ENCODE results near the gene DCC. TPM values are rescaled to one million over a fixed set of nuclear protein-coding genes. Genes with fewer than 3 reads are reported as not detected.

Gene DCC
- total RNA-seq, 3 donors from 2014 or later (not counting 1 experiment from before 2014, with no cell fraction given) = not detected

GRCh38 chr18:52427521-52428175, 87.7 kb downstream of the DCC start:
- intact Hi-C loops (cut with micrococcal nuclease) = no loop called here
- DNase-seq (no peak), ATAC-seq (no peak)
- H3K4me1 ChIP-seq (ENCODE audit: control insufficient read depth, insufficient read depth, low read length) = no peaks in the 10 kb centered on the region
- Mint-ChIP-seq H3K36me3 (no peaks in the 10 kb centered on the region), H3K9me3 (peaks cover 5 to 13% of the 10 kb centered on the region in 2 donors), H3K4me3 (no peak overlapping the region), H3K4me1 (no peaks in the 10 kb centered on the region), H3K27ac (no peak overlapping the region), H3K27me3 (ENCODE audit: low read depth in 2 of 2) (no peaks in the 10 kb centered on the region)
- no peaks in the 10 kb centered on the region for H3K9me3 ChIP-seq (ENCODE audit: control insufficient read depth, insufficient read depth, low read length)
- 76% methylated on average over 4 of the region's 4 CpGs for WGBS (ENCODE audit: insufficient coverage)
- H3K27ac ChIP-seq (ENCODE audit: low read length) = no peak overlapping the region
- H3K36me3 ChIP-seq (ENCODE audit: control insufficient read depth, insufficient read depth, low read length) = no peaks in the 10 kb centered on the region
- no peak for TF ChIP-seq CTCF (IDR thresholded peaks at IDR 0.05)
- H3K27me3 ChIP-seq (ENCODE audit: control insufficient read depth, insufficient read depth, low read length) = no peaks in the 10 kb centered on the region
- no peak overlapping the region for H3K4me3 ChIP-seq (ENCODE audit: low read length)

GRCh38 chr18:52431683-52432082, 91.7 kb downstream of the DCC start:
- no peaks in the 10 kb centered on the region for H3K27me3 Mint-ChIP-seq (ENCODE audit: low read depth in 2 of 2)
- H3K27ac Mint-ChIP-seq = no peak overlapping the region

GRCh38 chr18:52433797-52434196, 93.8 kb downstream of the DCC start:
- no peaks in the 10 kb centered on the region for H3K36me3 Mint-ChIP-seq
- no peaks in the 10 kb centered on the region for H3K4me1 Mint-ChIP-seq
- no peaks in the 10 kb centered on the region for H3K9me3 ChIP-seq (ENCODE audit: control insufficient read depth, insufficient read depth, low read length)
- no peak overlapping the region for H3K4me3 ChIP-seq (ENCODE audit: low read length)
- no peak overlapping the region for H3K4me3 Mint-ChIP-seq
- no peak overlapping the region for H3K27ac Mint-ChIP-seq
- H3K27me3 Mint-ChIP-seq (ENCODE audit: low read depth in 2 of 2) = no peaks in the 10 kb centered on the region
- intact Hi-C loops (cut with micrococcal nuclease) = no loop called here
- no peak overlapping the region for H3K27ac ChIP-seq (ENCODE audit: low read length)
- DNase-seq = no peak
- H3K4me1 ChIP-seq (ENCODE audit: control insufficient read depth, insufficient read depth, low read length) = no peaks in the 10 kb centered on the region
- no peak for ATAC-seq
- no peak for TF ChIP-seq CTCF (IDR thresholded peaks at IDR 0.05)
- peaks cover 11 to 13% of the 10 kb centered on the region in 2 donors for H3K9me3 Mint-ChIP-seq
- H3K27me3 ChIP-seq (ENCODE audit: control insufficient read depth, insufficient read depth, low read length) = no peaks in the 10 kb centered on the region
- H3K36me3 ChIP-seq (ENCODE audit: control insufficient read depth, insufficient read depth, low read length) = no peaks in the 10 kb centered on the region

More at GRCh38 chr18:52431683-52432082, 91.7 kb downstream of the DCC start:
- ATAC-seq = no peak
- Histone ChIP-seq H3K27ac (ENCODE audit: low read length) (no peak overlapping the region), H3K4me1 (ENCODE audit: control insufficient read depth, insufficient read depth, low read length) (no peaks in the 10 kb centered on the region), H3K4me3 (ENCODE audit: low read length) (no peak overlapping the region), H3K36me3 (ENCODE audit: control insufficient read depth, insufficient read depth, low read length) (no peaks in the 10 kb centered on the region), H3K9me3 (ENCODE audit: control insufficient read depth, insufficient read depth, low read length) (no peaks in the 10 kb centered on the region), H3K27me3 (ENCODE audit: control insufficient read depth, insufficient read depth, low read length) (no peaks in the 10 kb centered on the region)
- H3K9me3 Mint-ChIP-seq = peaks cover 14 to 16% of the 10 kb centered on the region in 2 donors
- no peak overlapping the region for H3K4me3 Mint-ChIP-seq
- H3K36me3 Mint-ChIP-seq = no peaks in the 10 kb centered on the region
- intact Hi-C loops (cut with micrococcal nuclease) = no loop called here
- WGBS (ENCODE audit: insufficient coverage) = 71% methylated on average over 5 of the region's 5 CpGs
- TF ChIP-seq CTCF (IDR thresholded peaks at IDR 0.05) = no peak
- DNase-seq = no peak
- no peaks in the 10 kb centered on the region for H3K4me1 Mint-ChIP-seq

- Histone ChIP-seq H3K9me3 (ENCODE audit: control insufficient read depth, insufficient read depth, low read length) (no peaks in the 10 kb centered on the region), H3K27me3 (ENCODE audit: control insufficient read depth, insufficient read depth, low read length) (no peaks in the 10 kb centered on the region), H3K4me3 (ENCODE audit: low read length) (no peak overlapping the region), H3K36me3 (ENCODE audit: control insufficient read depth, insufficient read depth, low read length) (no peaks in the 10 kb centered on the region), H3K4me1 (ENCODE audit: control insufficient read depth, insufficient read depth, low read length) (no peaks in the 10 kb centered on the region), H3K27ac (ENCODE audit: low read length) (no peak overlapping the region)
- H3K4me1 Mint-ChIP-seq = no peaks in the 10 kb centered on the region
- DNase-seq = no peak
- no peak overlapping the region for H3K27ac Mint-ChIP-seq
- no peaks in the 10 kb centered on the region for H3K27me3 Mint-ChIP-seq (ENCODE audit: low read depth in 2 of 2)
- 67% methylated on average over 6 of the region's 7 CpGs for WGBS (ENCODE audit: insufficient coverage)
- peaks cover 9 to 11% of the 10 kb centered on the region in 2 donors for H3K9me3 Mint-ChIP-seq
- no peaks in the 10 kb centered on the region for H3K36me3 Mint-ChIP-seq
- intact Hi-C loops (cut with micrococcal nuclease) = no loop called here
- H3K4me3 Mint-ChIP-seq = no peak overlapping the region
- ATAC-seq = no peak
- no peak for TF ChIP-seq CTCF (IDR thresholded peaks at IDR 0.05)
Observed at GRCh38 chr18:52435301-52435700, 95.3 kb downstream of the DCC start.
